T1000 (cell line): ENCODE results near the gene NRARP.
"Not testable (repeated sequence)": the region's sequence is repeated elsewhere in the genome, so short reads cannot be mapped to it uniquely, and the experiment has no call there.

Experiments
- DNase-seq: peaks from one replicate; lab custom pipeline; 2025; ENCODE audit warnings: mixed read lengths; lab: John Stamatoyannopoulos, UW

NRARP gene

GRCh38 chr9:137302118-137302448, at the start of gene NRARP:
Gene NRARP, minus strand, starts transcription at chr9:137302271. Its CDS starts 343 bp downstream, at chr9:137301928.
- no peak for DNase-seq

- DNase-seq, result no peak
Measured at GRCh38 chr9:137350696-137351584, 48.9 kb upstream of the NRARP start.

GRCh38 chr9:137349471-137350033, 47.5 kb upstream of the NRARP start:
- DNase-seq, result no peak

- DNase-seq, result no peak
Measured at GRCh38 chr9:137348769-137349470, 46.8 kb upstream of the NRARP start.

- no peak for DNase-seq
Measured at GRCh38 chr9:137347928-137348327, 45.9 kb upstream of the NRARP start.

- no peak for DNase-seq
Measured at GRCh38 chr9:137342482-137342881, 40.4 kb upstream of the NRARP start.

GRCh38 chr9:137341227-137341626, 39.2 kb upstream of the NRARP start:
- DNase-seq, result no peak

GRCh38 chr9:137339908-137340462, 37.9 kb upstream of the NRARP start:
- DNase-seq, result not testable (repeated sequence)

- no peak for DNase-seq
Measured at GRCh38 chr9:137339045-137339907, 37.2 kb upstream of the NRARP start.

- DNase-seq, result no peak
Measured at GRCh38 chr9:137336735-137337134, 34.7 kb upstream of the NRARP start.

GRCh38 chr9:137333016-137333671, 31.1 kb upstream of the NRARP start:
- no peak for DNase-seq

- DNase-seq, result no peak
Measured at GRCh38 chr9:137331929-137332328, 29.9 kb upstream of the NRARP start.

- DNase-seq, result no peak
Measured at GRCh38 chr9:137330689-137331088, 28.6 kb upstream of the NRARP start.

GRCh38 chr9:137329590-137329989, 27.5 kb upstream of the NRARP start:
- DNase-seq, result not testable (repeated sequence)

GRCh38 chr9:137327641-137328550, 25.8 kb upstream of the NRARP start:
- not testable (repeated sequence) for DNase-seq

GRCh38 chr9:137326445-137327065, 24.5 kb upstream of the NRARP start:
- no peak for DNase-seq

- no peak for DNase-seq
Measured at GRCh38 chr9:137325799-137326198, 23.7 kb upstream of the NRARP start.

GRCh38 chr9:137325124-137325523, 23.1 kb upstream of the NRARP start:
- DNase-seq, result no peak

GRCh38 chr9:137323531-137324331, 21.7 kb upstream of the NRARP start:
- DNase-seq, result no peak
